NCI-H2171 (cell line): ENCODE measurements around the gene KHNYN.
"Not testable (repeated sequence)": the region's sequence is repeated elsewhere in the genome, so short reads cannot be mapped to it uniquely, and the experiment has no call there.

Experiments
- DNase-seq: peaks from one replicate; lab custom pipeline; 2025; lab: John Stamatoyannopoulos, UW

Gene KHNYN

GRCh38 chr14:24429395-24430142 lies at the start of gene KHNYN, which contains the start of gene CBLN3:
Gene KHNYN (plus strand): TSS chr14:24429954. CDS start chr14:24430731, 777 bp downstream.
Gene CBLN3 (minus strand): TSS chr14:24429668. CDS start chr14:24429054, 614 bp downstream.
- DNase-seq: peak; percentile 88

- peak; percentile 72 for DNase-seq
Measured at GRCh38 chr14:24381363-24382063, 48.2 kb upstream of the KHNYN start.

- no peak for DNase-seq
Measured at GRCh38 chr14:24382064-24382371, 47.7 kb upstream of the KHNYN start.

- no peak for DNase-seq
Measured at GRCh38 chr14:24384169-24384568, 45.6 kb upstream of the KHNYN start.

- DNase-seq: no peak
Measured at GRCh38 chr14:24385524-24385923, 44.2 kb upstream of the KHNYN start.

- DNase-seq: no peak
Measured at GRCh38 chr14:24387009-24387345, 42.8 kb upstream of the KHNYN start.

- not testable (repeated sequence) for DNase-seq
Measured at GRCh38 chr14:24387579-24387978, 42.2 kb upstream of the KHNYN start.

- DNase-seq: no peak
Measured at GRCh38 chr14:24388474-24389179, 41.1 kb upstream of the KHNYN start.

- DNase-seq: no peak
Measured at GRCh38 chr14:24389226-24389848, 40.4 kb upstream of the KHNYN start.

- no peak for DNase-seq
Measured at GRCh38 chr14:24390701-24391468, 38.9 kb upstream of the KHNYN start.

- peak; percentile 48 for DNase-seq
Measured at GRCh38 chr14:24392325-24393091, 37.2 kb upstream of the KHNYN start.

GRCh38 chr14:24394275-24394674 lies 35.5 kb upstream of the KHNYN start:
- no peak for DNase-seq

GRCh38 chr14:24395609-24396582 lies 33.9 kb upstream of the KHNYN start:
- no peak for DNase-seq

- no peak for DNase-seq
Measured at GRCh38 chr14:24397639-24398292, 32.0 kb upstream of the KHNYN start.

GRCh38 chr14:24398293-24398652 lies 31.5 kb upstream of the KHNYN start:
- DNase-seq: no peak

GRCh38 chr14:24398653-24399446 lies 30.9 kb upstream of the KHNYN start, which contains the start of gene NYNRIN:
Gene NYNRIN (plus strand): TSS chr14:24399003. CDS start chr14:24399247, 244 bp downstream.
- peak; percentile 40 for DNase-seq

GRCh38 chr14:24399447-24399822 lies 30.3 kb upstream of the KHNYN start:
- DNase-seq: no peak

- no peak for DNase-seq
Measured at GRCh38 chr14:24399999-24400718, 29.6 kb upstream of the KHNYN start.
